ENCODE data around the gene ATP2C1. TPM values are rescaled to one million over a fixed set of nuclear protein-coding genes. Genes with fewer than 3 reads are reported as not detected.
A peak's percentile ranks its signal among the peaks of the same experiment; 100 is the strongest.

Gene ATP2C1
- total RNA-seq, 1 donor from 2014 or later: 142 TPM

DNA sequence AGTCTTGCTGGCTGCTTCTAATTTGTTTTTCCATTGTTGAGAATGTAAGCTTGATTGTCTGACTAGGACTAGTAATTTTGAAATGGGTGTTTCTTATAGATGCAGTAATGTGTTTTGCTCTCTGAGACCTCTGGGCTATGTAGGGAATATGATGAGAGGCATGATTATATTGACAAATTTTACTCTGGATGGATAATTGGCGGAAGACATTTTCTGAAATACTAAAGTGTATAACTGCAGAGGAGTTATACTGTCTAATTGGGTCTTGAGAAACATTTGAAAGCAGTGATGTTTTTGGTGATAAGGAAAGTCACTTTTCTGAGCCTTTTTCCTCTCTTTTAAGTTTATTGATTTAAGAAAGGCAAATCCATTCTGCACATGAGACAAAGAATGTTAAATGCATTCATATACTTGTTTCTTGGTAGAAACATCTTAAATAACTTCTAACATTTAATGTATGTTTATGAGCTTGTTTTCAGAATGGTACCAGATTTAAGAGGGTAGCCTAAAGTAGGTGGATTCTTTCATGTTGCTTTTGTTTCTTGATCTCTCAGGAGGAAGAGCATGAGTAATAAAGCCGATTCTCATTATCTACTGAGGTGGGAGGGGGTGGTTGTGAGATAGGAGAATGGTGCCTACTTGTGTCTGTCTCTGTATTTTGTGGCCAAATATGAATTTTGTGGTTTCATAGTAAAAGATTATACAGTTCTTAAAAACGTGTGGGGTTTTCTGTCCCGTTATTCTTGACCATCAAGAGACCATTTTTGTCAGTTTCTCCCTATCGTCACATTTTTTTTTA, 2.0 kb downstream of the ATP2C1 start:
- H3K4me3 ChIP-seq: peak overlapping the region; percentile 91
- H3K4me1 ChIP-seq: peaks cover 27% of the 10 kb centered on the region
- intact Hi-C loops (cut with DNase I): loop anchor here (10.0 kb wide), 1 partner anchor 131 kb away; no protein-coding TSS in a partner anchor
- H3K9me3 ChIP-seq: no peaks in the 10 kb centered on the region
- no peak overlapping the region for H3K27ac ChIP-seq
- no peaks in the 10 kb centered on the region for H3K36me3 ChIP-seq
- no peaks in the 10 kb centered on the region for H3K27me3 ChIP-seq
- no peak for ATAC-seq
- DNase-seq: no peak
- TF ChIP-seq, protein P1, sequence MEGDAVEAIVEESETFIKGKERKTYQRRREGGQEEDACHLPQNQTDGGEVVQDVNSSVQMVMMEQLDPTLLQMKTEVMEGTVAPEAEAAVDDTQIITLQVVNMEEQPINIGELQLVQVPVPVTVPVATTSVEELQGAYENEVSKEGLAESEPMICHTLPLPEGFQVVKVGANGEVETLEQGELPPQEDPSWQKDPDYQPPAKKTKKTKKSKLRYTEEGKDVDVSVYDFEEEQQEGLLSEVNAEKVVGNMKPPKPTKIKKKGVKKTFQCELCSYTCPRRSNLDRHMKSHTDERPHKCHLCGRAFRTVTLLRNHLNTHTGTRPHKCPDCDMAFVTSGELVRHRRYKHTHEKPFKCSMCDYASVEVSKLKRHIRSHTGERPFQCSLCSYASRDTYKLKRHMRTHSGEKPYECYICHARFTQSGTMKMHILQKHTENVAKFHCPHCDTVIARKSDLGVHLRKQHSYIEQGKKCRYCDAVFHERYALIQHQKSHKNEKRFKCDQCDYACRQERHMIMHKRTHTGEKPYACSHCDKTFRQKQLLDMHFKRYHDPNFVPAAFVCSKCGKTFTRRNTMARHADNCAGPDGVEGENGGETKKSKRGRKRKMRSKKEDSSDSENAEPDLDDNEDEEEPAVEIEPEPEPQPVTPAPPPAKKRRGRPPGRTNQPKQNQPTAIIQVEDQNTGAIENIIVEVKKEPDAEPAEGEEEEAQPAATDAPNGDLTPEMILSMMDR (IDR thresholded peaks at IDR 0.05): no peak

DNA sequence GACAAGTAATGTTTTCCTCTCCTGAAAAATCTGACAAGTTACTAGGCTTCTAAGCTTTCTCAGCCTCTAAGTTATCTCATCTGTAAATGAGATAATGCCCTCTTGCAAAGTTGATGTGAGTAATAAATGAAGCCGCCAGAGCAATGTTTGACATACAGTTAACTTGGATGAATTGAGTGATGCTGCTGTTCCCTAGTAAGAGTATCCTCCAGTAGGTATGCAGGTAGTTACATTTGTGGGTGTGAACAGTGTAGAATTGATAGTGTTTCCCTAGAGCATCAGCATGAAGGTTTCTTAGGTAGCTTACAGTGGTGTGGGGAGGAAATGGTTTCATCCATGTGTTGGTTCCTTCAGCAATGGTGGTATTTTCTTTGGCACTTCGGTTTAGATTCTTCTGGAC, 3.4 kb downstream of the ATP2C1 start:
- TF ChIP-seq, protein P1 (IDR thresholded peaks at IDR 0.05): no peak
- H3K4me1 ChIP-seq: peaks cover 31% of the 10 kb centered on the region
- no peaks in the 10 kb centered on the region for H3K27me3 ChIP-seq
- no peak overlapping the region for H3K27ac ChIP-seq
- no peak for DNase-seq
- no peak for ATAC-seq
- intact Hi-C loops (cut with DNase I): loop anchor here (10.0 kb wide), 1 partner anchor 133 kb away; no protein-coding TSS in a partner anchor
- H3K4me3 ChIP-seq: no peak overlapping the region
- no peaks in the 10 kb centered on the region for H3K9me3 ChIP-seq
- H3K36me3 ChIP-seq: no peaks in the 10 kb centered on the region

DNA sequence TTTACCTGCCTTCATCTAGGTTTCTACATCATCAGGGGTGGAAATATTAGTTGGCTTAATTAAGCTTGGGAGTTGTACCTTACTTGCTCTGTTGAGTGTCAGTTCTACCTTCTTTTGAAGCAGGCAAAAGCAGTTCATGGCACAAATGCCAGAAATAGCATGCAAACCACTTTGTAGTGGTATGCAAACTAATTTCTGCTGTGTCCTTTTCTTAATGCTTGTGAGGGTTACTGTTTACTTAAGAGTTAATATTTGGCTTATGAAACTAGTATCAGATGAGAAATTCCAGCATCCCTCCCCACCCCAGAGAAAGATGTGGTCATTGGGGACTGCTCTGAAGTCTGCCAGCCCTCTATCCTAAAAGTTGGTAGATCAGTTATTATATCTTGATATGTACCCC, 7.1 kb downstream of the ATP2C1 start:
- Histone ChIP-seq H3K4me1 (peaks cover 23% of the 10 kb centered on the region), H3K27ac (no peak overlapping the region)

DNA sequence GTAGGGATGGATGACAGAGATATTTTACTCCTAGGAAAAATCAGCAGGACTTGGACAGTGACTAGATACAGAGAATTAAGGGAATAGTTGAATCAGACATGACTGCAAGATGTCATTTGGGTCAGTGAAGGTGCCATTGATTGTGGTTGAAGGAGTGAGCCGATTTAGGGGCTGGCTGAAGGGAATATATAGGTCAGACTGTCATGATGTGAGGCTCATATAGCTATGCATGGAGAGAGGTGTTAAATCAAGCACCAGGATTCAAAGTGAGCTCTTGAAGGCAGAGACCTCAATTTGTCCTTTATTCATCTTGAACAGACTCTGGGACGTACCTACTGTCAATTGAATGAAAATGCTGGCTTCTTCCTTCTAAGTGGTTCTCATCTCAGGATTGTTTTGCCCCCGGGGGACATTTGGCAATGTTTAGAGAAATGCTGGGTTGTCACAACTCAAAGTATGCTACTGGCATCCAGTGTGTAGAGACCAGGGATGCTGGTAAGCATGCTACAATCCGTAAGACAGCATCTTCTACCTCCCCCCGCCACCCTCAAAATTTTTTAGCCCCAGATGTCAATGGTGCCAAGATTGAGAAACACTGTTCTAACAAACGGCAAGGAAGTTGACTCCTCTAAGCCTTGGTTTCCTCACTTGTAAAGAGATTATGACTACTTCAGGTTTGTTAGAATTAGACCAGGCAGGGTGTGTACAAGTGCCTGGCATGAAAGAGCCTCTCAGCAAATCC, 7.8 kb downstream of the ATP2C1 start:
- DNase-seq (no peak), ATAC-seq (peak; percentile 82)
- TF ChIP-seq, protein P1 (IDR thresholded peaks at IDR 0.05): no peak
- peaks cover 26% of the 10 kb centered on the region for H3K4me1 ChIP-seq
- H3K9me3 ChIP-seq: no peaks in the 10 kb centered on the region
- intact Hi-C loops (cut with DNase I): no loop called here
- no peak overlapping the region for H3K27ac ChIP-seq
- H3K27me3 ChIP-seq: no peaks in the 10 kb centered on the region
- H3K4me3 ChIP-seq: no peak overlapping the region
- H3K36me3 ChIP-seq: no peaks in the 10 kb centered on the region

More for the DNA sequence above, 7.1 kb downstream of the ATP2C1 start:
- no peak overlapping the region for H3K4me3 ChIP-seq
- H3K27me3 ChIP-seq: no peaks in the 10 kb centered on the region
- no peaks in the 10 kb centered on the region for H3K9me3 ChIP-seq
- H3K36me3 ChIP-seq: no peaks in the 10 kb centered on the region
- TF ChIP-seq, protein P1 (IDR thresholded peaks at IDR 0.05): no peak
- no peak for DNase-seq
- intact Hi-C loops (cut with DNase I): no loop called here
- peak; percentile 75 for ATAC-seq

DNA sequence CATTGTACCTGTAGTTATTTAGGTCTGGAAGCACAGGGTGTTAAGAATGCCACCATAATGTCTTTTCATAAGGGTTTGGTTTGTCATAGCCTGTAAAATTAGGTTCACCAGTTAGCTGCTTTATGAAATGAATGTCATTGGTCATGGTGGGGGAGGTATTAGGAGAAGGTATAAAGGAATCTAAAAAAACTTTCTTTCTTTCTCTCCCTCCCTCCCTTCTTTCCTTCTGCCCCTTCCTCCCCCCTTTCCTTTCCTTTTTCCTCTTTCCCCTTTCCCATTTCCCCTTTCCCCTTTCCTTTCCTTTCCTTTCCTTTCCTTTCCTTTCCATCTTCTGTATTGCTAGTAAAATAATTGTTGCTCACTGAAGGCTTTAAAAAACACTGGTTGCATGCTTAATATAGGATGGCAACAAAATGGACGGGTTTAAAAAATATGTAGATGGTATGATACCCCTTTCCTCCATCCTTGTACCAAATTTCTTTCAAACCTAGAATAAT, 9.6 kb downstream of the ATP2C1 start:
- DNase-seq (no peak), ATAC-seq (no peak)
- H3K4me3 ChIP-seq: no peak overlapping the region
- H3K9me3 ChIP-seq: no peaks in the 10 kb centered on the region
- H3K27ac ChIP-seq: no peak overlapping the region
- TF ChIP-seq, protein P1 (IDR thresholded peaks at IDR 0.05): no peak
- H3K27me3 ChIP-seq: no peaks in the 10 kb centered on the region
- intact Hi-C loops (cut with DNase I): no loop called here
- H3K4me1 ChIP-seq: peaks cover 26% of the 10 kb centered on the region
- no peaks in the 10 kb centered on the region for H3K36me3 ChIP-seq
